Type B pancreatic cell (in vitro differentiated cells): ENCODE results near the gene FASTKD3. TPM values are rescaled to one million over a fixed set of nuclear protein-coding genes. Genes with fewer than 3 reads are reported as not detected.

Experiments used
- DNase-seq: peaks from one replicate; pipeline ENCODE4 v3.0.0; 2021; ENCODE audit warnings: mixed read lengths; ENCODE audit not compliant: unreplicated experiment; ENCODE audit errors: extremely low spot score
- H3K27ac Mint-ChIP-seq: 2 replicates; pipeline ENCODE4 v1.8.0; 2021; ENCODE audit warnings: mild to moderate bottlenecking, mixed read lengths
- H3K27me3 Mint-ChIP-seq: 2 replicates; pipeline ENCODE4 v1.8.0; 2021; ENCODE audit warnings: mixed read lengths
- H3K36me3 Mint-ChIP-seq: 2 replicates; pipeline ENCODE4 v1.8.0; 2021; ENCODE audit warnings: mixed read lengths
- H3K4me1 Mint-ChIP-seq: one replicate; pipeline ENCODE4 v1.8.0; 2021; ENCODE audit warnings: mixed read lengths; ENCODE audit not compliant: unreplicated experiment
- H3K4me3 Mint-ChIP-seq: 2 replicates; pipeline ENCODE4 v1.8.0; 2021; ENCODE audit warnings: mild to moderate bottlenecking, mixed read lengths
- H3K9me3 Mint-ChIP-seq: 2 replicates; pipeline ENCODE4 v1.8.0; 2021; ENCODE audit warnings: mixed read lengths
- CTCF ChIP-seq: fragments of 200-600 bp; sonication (generic); conservative IDR thresholded peaks from 2 replicates; pipeline ENCODE4 v1.5.0; 2021; ENCODE audit warnings: antibody characterized with exemption, mild to moderate bottlenecking
- total RNA-seq: library from RNA; stranded (reverse); gene quantifications from 2 replicates; pipeline ENCODE4 v1.2.1, GENCODE V29; 2021; ENCODE audit warnings: low replicate concordance

FASTKD3 gene
- total RNA-seq, 1 donor from 2014 or later, result 10.7 TPM

- H3K4me3 Mint-ChIP-seq, result no peak overlapping the region
- H3K27me3 Mint-ChIP-seq, result no peaks in the 10 kb centered on the region
- no peak overlapping the region for H3K27ac Mint-ChIP-seq
- TF ChIP-seq CTCF, result no peak
- H3K4me1 Mint-ChIP-seq, result no peaks in the 10 kb centered on the region
- no peaks in the 10 kb centered on the region for H3K9me3 Mint-ChIP-seq
- DNase-seq, result no peak
- peaks cover 3% of the 10 kb centered on the region for H3K36me3 Mint-ChIP-seq
These were observed 33.8 kb downstream of the FASTKD3 start for GRCh38 chr5:7834982-7835381.

- no peak for TF ChIP-seq CTCF
- Mint-ChIP-seq H3K27me3 (no peaks in the 10 kb centered on the region), H3K4me3 (no peak overlapping the region), H3K4me1 (no peaks in the 10 kb centered on the region), H3K36me3 (peaks cover 3% of the 10 kb centered on the region), H3K9me3 (no peaks in the 10 kb centered on the region), H3K27ac (no peak overlapping the region)
- no peak for DNase-seq
These were observed 40.6 kb downstream of the FASTKD3 start for GRCh38 chr5:7828269-7828668.

GRCh38 chr5:7827610-7828009 lies 41.2 kb downstream of the FASTKD3 start:
- H3K9me3 Mint-ChIP-seq, result no peaks in the 10 kb centered on the region
- H3K4me1 Mint-ChIP-seq, result no peaks in the 10 kb centered on the region
- TF ChIP-seq CTCF, result no peak
- H3K36me3 Mint-ChIP-seq, result no peaks in the 10 kb centered on the region
- no peak for DNase-seq
- no peak overlapping the region for H3K4me3 Mint-ChIP-seq
- no peak overlapping the region for H3K27ac Mint-ChIP-seq
- H3K27me3 Mint-ChIP-seq, result no peaks in the 10 kb centered on the region

GRCh38 chr5:7825630-7826029 lies 43.2 kb downstream of the FASTKD3 start:
- no peak for DNase-seq
- Mint-ChIP-seq H3K4me3 (no peak overlapping the region), H3K36me3 (no peaks in the 10 kb centered on the region), H3K27ac (no peak overlapping the region), H3K4me1 (no peaks in the 10 kb centered on the region), H3K9me3 (no peaks in the 10 kb centered on the region), H3K27me3 (no peaks in the 10 kb centered on the region)
- no peak for TF ChIP-seq CTCF

- no peaks in the 10 kb centered on the region for H3K27me3 Mint-ChIP-seq
- H3K4me1 Mint-ChIP-seq, result no peaks in the 10 kb centered on the region
- DNase-seq, result no peak
- H3K4me3 Mint-ChIP-seq, result no peak overlapping the region
- H3K27ac Mint-ChIP-seq, result no peak overlapping the region
- H3K36me3 Mint-ChIP-seq, result no peaks in the 10 kb centered on the region
- no peaks in the 10 kb centered on the region for H3K9me3 Mint-ChIP-seq
- no peak for TF ChIP-seq CTCF
These were observed 43.8 kb downstream of the FASTKD3 start for GRCh38 chr5:7824995-7825394.

- Mint-ChIP-seq H3K36me3 (peaks cover 3% of the 10 kb centered on the region), H3K9me3 (no peaks in the 10 kb centered on the region), H3K4me3 (no peak overlapping the region), H3K27me3 (peaks cover 5% of the 10 kb centered on the region), H3K4me1 (no peaks in the 10 kb centered on the region), H3K27ac (no peak overlapping the region)
- DNase-seq, result no peak
- no peak for TF ChIP-seq CTCF
These were observed 45.2 kb downstream of the FASTKD3 start for GRCh38 chr5:7823594-7823993.
